Cardiac fibroblast (primary cell): ENCODE data around the gene SVOPL.
"Not testable (repeated sequence)": the region's sequence is repeated elsewhere in the genome, so short reads cannot be mapped to it uniquely, and the experiment has no call there.

Experiments
- DNase-seq, 2 donors: peaks; one replicate each; pipeline versions ENCODE4 v3.0.0 to v3.0.0-alpha.2; 2010; ENCODE audit warnings: low read depth in 2 of 2
- H3K4me3 ChIP-seq, 2 donors: replicated peaks in 1 of 2; 1 replicate in 1 of 2; 2 replicates in 1 of 2; pipeline ENCODE4 v1.5.1; 2011; ENCODE audit warnings: low read depth in 2 of 2, low read length in 2 of 2, mild to moderate bottlenecking in 2 of 2, moderate library complexity in 1 of 2
- CTCF ChIP-seq: IDR thresholded peaks from one replicate; pipeline ENCODE4 v1.5.1; 2011; ENCODE audit warnings: low read depth, mild to moderate bottlenecking, low read length, inconsistent platforms

Gene SVOPL

GRCh38 chr7:138701537-138701923 is 368 bp upstream of the SVOPL start:
- no peak for DNase-seq
- TF ChIP-seq CTCF: no peak

GRCh38 chr7:138699661-138700060 is 1.5 kb downstream of the SVOPL start:
- H3K4me3 ChIP-seq: no peak overlapping the region
- TF ChIP-seq CTCF: no peak

More at GRCh38 chr7:138701537-138701923, 368 bp upstream of the SVOPL start:
- no peak overlapping the region for H3K4me3 ChIP-seq

GRCh38 chr7:138698281-138698680 is 2.9 kb downstream of the SVOPL start:
- H3K4me3 ChIP-seq: no peak overlapping the region
- no peak for TF ChIP-seq CTCF
- DNase-seq: no peak

More at GRCh38 chr7:138699661-138700060, 1.5 kb downstream of the SVOPL start:
- no peak for DNase-seq

- H3K4me3 ChIP-seq: no peak overlapping the region
- no peak for TF ChIP-seq CTCF
- DNase-seq: no peak
Measured at GRCh38 chr7:138697535-138698182, 3.5 kb downstream of the SVOPL start.

GRCh38 chr7:138695776-138696175 is 5.4 kb downstream of the SVOPL start:
- H3K4me3 ChIP-seq, DNase-seq: not testable (repeated sequence)

GRCh38 chr7:138695106-138695505 is 6.1 kb downstream of the SVOPL start:
- TF ChIP-seq CTCF: no peak
- DNase-seq: no peak
- H3K4me3 ChIP-seq: no peak overlapping the region

- no peak for TF ChIP-seq CTCF
- H3K4me3 ChIP-seq: no peak overlapping the region
- DNase-seq: no peak
Measured at GRCh38 chr7:138691178-138691577, 10.0 kb downstream of the SVOPL start.
